Ovary (tissue), 3 donors: ENCODE results near the gene PPP4R3A.

Source experiments
- EP300 ChIP-seq: sonication (generic); formaldehyde crosslinking; IDR thresholded peaks from one replicate; pipeline ENCODE4 v1.6.1; 2017; ENCODE audit warnings: antibody characterized with exemption
- POLR2A ChIP-seq: fragments of 450-650 bp; IDR thresholded peaks from one replicate; pipeline ENCODE4 v1.6.1; 2017; ENCODE audit warnings: antibody characterized with exemption, mild to moderate bottlenecking, moderate library complexity
- TF ChIP-seq, protein P1 (sequence below), 3 donors: fragments of 450-650 bp in 2 of 3; fragments of 200-600 bp in 1 of 3; IDR thresholded peaks; one replicate each; pipeline versions ENCODE4 v1.5.1 to v1.8.0; 2016 to 2022; ENCODE audit warnings: antibody characterized with exemption in 3 of 3, mild to moderate bottlenecking in 1 of 3
- donor health status: DM: no; HTN: no; CAD: no.

DNA sequence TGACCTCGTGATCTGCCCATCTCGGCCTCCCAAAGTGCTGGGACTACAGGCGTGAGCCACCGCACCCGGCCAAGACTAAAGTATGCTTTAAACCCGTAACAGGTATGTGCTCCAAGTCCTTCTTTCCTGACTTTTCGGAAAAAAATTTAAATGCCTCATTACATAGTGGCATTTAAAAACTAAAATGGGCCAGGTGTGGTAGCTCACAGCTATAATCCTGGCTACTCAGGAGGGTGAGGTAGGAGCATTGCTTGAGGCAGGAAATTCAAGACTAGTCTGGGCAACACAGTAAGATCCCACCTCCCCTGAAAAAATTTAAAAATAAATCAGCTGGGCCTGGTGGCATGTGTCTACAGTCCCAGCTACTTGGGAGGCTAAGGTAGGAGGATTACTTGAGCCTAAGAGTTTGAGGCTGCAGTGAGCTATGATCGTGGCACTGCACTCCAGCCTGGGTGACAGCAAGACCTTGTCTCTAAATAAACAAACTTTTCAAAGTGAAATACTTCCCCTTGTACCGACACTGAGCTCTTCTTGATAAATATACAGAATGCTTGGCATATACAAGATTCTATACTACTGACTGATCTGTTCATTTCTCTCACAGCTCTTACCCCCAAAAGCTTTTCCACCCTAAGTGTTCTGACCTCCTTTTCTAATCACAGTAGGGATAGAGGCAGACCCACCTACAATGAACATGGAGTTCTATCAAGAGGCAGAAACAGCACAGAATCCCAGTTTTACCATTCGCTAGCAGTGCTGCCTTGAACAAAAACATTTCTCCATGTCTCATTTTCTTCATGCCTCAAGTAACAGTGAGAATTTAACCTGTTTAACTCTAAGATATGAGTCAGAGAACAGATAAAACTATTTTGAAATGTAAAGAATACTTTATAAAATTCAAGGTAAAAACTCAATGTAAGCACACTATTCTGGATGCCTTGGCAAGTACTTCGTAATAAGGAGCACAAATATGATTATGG, 7.9 kb downstream of the PPP4R3A start:
- TF ChIP-seq, protein P1, sequence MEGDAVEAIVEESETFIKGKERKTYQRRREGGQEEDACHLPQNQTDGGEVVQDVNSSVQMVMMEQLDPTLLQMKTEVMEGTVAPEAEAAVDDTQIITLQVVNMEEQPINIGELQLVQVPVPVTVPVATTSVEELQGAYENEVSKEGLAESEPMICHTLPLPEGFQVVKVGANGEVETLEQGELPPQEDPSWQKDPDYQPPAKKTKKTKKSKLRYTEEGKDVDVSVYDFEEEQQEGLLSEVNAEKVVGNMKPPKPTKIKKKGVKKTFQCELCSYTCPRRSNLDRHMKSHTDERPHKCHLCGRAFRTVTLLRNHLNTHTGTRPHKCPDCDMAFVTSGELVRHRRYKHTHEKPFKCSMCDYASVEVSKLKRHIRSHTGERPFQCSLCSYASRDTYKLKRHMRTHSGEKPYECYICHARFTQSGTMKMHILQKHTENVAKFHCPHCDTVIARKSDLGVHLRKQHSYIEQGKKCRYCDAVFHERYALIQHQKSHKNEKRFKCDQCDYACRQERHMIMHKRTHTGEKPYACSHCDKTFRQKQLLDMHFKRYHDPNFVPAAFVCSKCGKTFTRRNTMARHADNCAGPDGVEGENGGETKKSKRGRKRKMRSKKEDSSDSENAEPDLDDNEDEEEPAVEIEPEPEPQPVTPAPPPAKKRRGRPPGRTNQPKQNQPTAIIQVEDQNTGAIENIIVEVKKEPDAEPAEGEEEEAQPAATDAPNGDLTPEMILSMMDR (IDR thresholded peaks at IDR 0.05) = no peak
- TF ChIP-seq POLR2A = no peak
- no peak for TF ChIP-seq EP300
